Transverse colon (tissue), 3 donors: Measurements from ENCODE around the gene ASPG.

Source experiments
- CTCF ChIP-seq, 5 experiments: fragments of 200-600 bp in 3 of 5; fragments of 450-650 bp in 2 of 5; sonication (generic) in 3 of 5; IDR thresholded peaks; 1 replicate in 2 of 5; 2 replicates in 3 of 5; pipeline ENCODE4 v1.5.1; 2016 to 2017; ENCODE audit warnings: antibody characterized with exemption in 5 of 5, inconsistent platforms in 3 of 5, mild to moderate bottlenecking in 2 of 5, moderate library complexity in 1 of 5
- POLR2A ChIP-seq: fragments of 450-650 bp; IDR thresholded peaks from one replicate; pipeline ENCODE4 v1.6.1; 2016; ENCODE audit warnings: antibody characterized with exemption, mild to moderate bottlenecking, moderate library complexity

- TF ChIP-seq POLR2A: no peak
- TF ChIP-seq CTCF (IDR thresholded peaks at IDR 0.05): no peak
These were observed 735 bp downstream of the ASPG start for GRCh38 chr14:104086210-104086660.
